ENCODE data around the gene CD1D.

CD1D gene

GRCh38 chr1:158227904-158228623, 47.4 kb downstream of the CD1D start:
- in situ Hi-C loops (cut with MboI; ENCODE audit: low sequenced_read_pairs): no loop called here
- Histone ChIP-seq H3K9me3 (no peaks in the 10 kb centered on the region), H3K4me3 (no peak overlapping the region), H3K36me3 (replicated peaks) (no peaks in the 10 kb centered on the region), H3K4me1 (no peaks in the 10 kb centered on the region), H3K27me3 (ENCODE audit: low read depth) (no peaks in the 10 kb centered on the region)
- DNase-seq (ENCODE audit: low spot score in 2 of 2): no peak

Data from HAP-1 (cell line).